IMR-90 (cell line): ENCODE data around the gene GGPS1. TPM values are rescaled to one million over a fixed set of nuclear protein-coding genes. Genes with fewer than 3 reads are reported as not detected.

Source experiments
- ATAC-seq: fragments of 200-7000 bp; cut with Tn5 transposase; 2 replicates; pipeline ENCODE4 v1.9.1; 2020; ENCODE audit warnings: low read depth, mild to moderate bottlenecking, moderate library complexity
- BruUV-seq: library from RNA; stranded (reverse); fragments of 400-500 nt; replicated peaks from 2 replicates; lab custom pipeline; 2021; lab: Mats Ljungman, UMichigan
- CTCF ChIA-PET: fragments of 300-600 bp; formaldehyde crosslinking; extraction: SDS; loops from one replicate; lab custom pipeline; 2021; ENCODE audit warnings: antibody characterized with exemption; lab: Yijun Ruan, JAX
- POLR2A ChIA-PET: fragments of 300-600 bp; sonication (Branson Sonifier 250); formaldehyde crosslinking; loops from one replicate; lab custom pipeline; 2022; ENCODE audit warnings: antibody characterized with exemption; ENCODE audit not compliant: unreplicated experiment; lab: Charles Lee
- DNase-seq: peaks from one replicate; pipeline ENCODE4 v3.0.0; 2013
- H2AFZ ChIP-seq: replicated peaks from 2 replicates; pipeline ENCODE3; 2013; ENCODE audit warnings: low read length, mild to moderate bottlenecking; ENCODE audit not compliant: poor library complexity
- H2AK5ac ChIP-seq: 2 replicates; pipeline ENCODE4 v1.6.1; 2013; ENCODE audit warnings: low read depth, low read length, inconsistent platforms
- H2AK9ac ChIP-seq: replicated peaks from 2 replicates; pipeline ENCODE3; 2013; ENCODE audit warnings: mild to moderate bottlenecking, low read depth, low read length, moderate library complexity; ENCODE audit not compliant: poor library complexity
- H2BK120ac ChIP-seq: 2 replicates; pipeline ENCODE4 v1.6.1; 2013; ENCODE audit warnings: low read depth, low read length, inconsistent platforms
- H2BK15ac ChIP-seq: 3 replicates; pipeline ENCODE4 v1.6.1; 2013; ENCODE audit warnings: low read depth, low read length, inconsistent platforms
- H2BK20ac ChIP-seq: 2 replicates; pipeline ENCODE4 v1.6.1; 2013; ENCODE audit warnings: low read depth, mild to moderate bottlenecking, inconsistent platforms, low read length, moderate library complexity
- H2BK5ac ChIP-seq: 2 replicates; pipeline ENCODE4 v1.6.1; 2013; ENCODE audit warnings: mild to moderate bottlenecking, low read depth, low read length, inconsistent platforms; ENCODE audit not compliant: poor library complexity, severe bottlenecking
- H3K14ac ChIP-seq: replicated peaks from 2 replicates; pipeline ENCODE4 v1.6.1; 2013; ENCODE audit warnings: low read depth, low read length, inconsistent platforms
- H3K18ac ChIP-seq: 2 replicates; pipeline ENCODE4 v1.6.1; 2013; ENCODE audit warnings: low read depth, low read length, control low read depth
- H3K23ac ChIP-seq: 2 replicates; pipeline ENCODE4 v1.6.1; 2013; ENCODE audit warnings: low read depth, low read length, inconsistent platforms
- H3K27ac ChIP-seq: 2 replicates; pipeline ENCODE4 v1.5.1; 2013; ENCODE audit warnings: mild to moderate bottlenecking, control low read depth, low read length; ENCODE audit not compliant: insufficient read depth
- H3K27me3 ChIP-seq: 2 replicates; pipeline ENCODE4 v1.6.1; 2013; ENCODE audit warnings: low read length; ENCODE audit not compliant: control insufficient read depth, insufficient read depth
- H3K36me3 ChIP-seq: 2 replicates; pipeline ENCODE4 v1.6.1; 2013; ENCODE audit warnings: low read length, mixed read lengths; ENCODE audit not compliant: control insufficient read depth, insufficient read depth
- H3K4ac ChIP-seq: 2 replicates; pipeline ENCODE4 v1.6.1; 2013; ENCODE audit warnings: low read depth, low read length, inconsistent platforms
- H3K4me1 ChIP-seq: 2 replicates; pipeline ENCODE4 v1.6.1; 2013; ENCODE audit warnings: low read length, mixed read lengths; ENCODE audit not compliant: control insufficient read depth, insufficient read depth
- H3K4me2 ChIP-seq: 2 replicates; pipeline ENCODE4 v1.6.1; 2013; ENCODE audit warnings: low read depth, mild to moderate bottlenecking, control low read depth, low read length, moderate library complexity
- H3K4me3 ChIP-seq: 2 replicates; pipeline ENCODE4 v1.5.1; 2013; ENCODE audit warnings: low read depth, mild to moderate bottlenecking, control low read depth, low read length, moderate library complexity; ENCODE audit not compliant: insufficient read depth
- H3K56ac ChIP-seq: 2 replicates; pipeline ENCODE4 v1.6.1; 2013; ENCODE audit warnings: low read length, inconsistent platforms; ENCODE audit not compliant: insufficient read depth; ENCODE audit errors: extremely low read depth
- H3K79me1 ChIP-seq, 2 experiments: 2 replicates each; pipeline ENCODE4 v1.6.1; 2013; ENCODE audit warnings: low read length in 2 of 2, inconsistent platforms in 1 of 2, low read depth in 1 of 2
- H3K9ac ChIP-seq: 2 replicates; pipeline ENCODE4 v1.6.1; 2013; ENCODE audit warnings: low read depth, low read length, control low read depth
- H3K9me1 ChIP-seq: 2 replicates; pipeline ENCODE4 v1.6.1; 2013; ENCODE audit warnings: low read length, inconsistent platforms; ENCODE audit not compliant: insufficient read depth
- H3K9me3 ChIP-seq: 2 replicates; pipeline ENCODE4 v1.6.1; 2013; ENCODE audit warnings: low read length; ENCODE audit not compliant: control insufficient read depth, insufficient read depth
- H4K20me1 ChIP-seq: 2 replicates; pipeline ENCODE4 v1.6.1; 2013; ENCODE audit warnings: low read length, inconsistent platforms; ENCODE audit not compliant: insufficient read depth
- H4K5ac ChIP-seq: 2 replicates; pipeline ENCODE4 v1.6.1; 2013; ENCODE audit warnings: mild to moderate bottlenecking, low read depth, low read length, control low read depth
- H4K8ac ChIP-seq, 2 experiments: 2 replicates each; pipeline ENCODE4 v1.6.1; 2013; ENCODE audit warnings: low read depth in 2 of 2, low read length in 2 of 2, control low read depth in 1 of 2, inconsistent platforms in 1 of 2
- H4K91ac ChIP-seq: 2 replicates; pipeline ENCODE4 v1.6.1; 2013; ENCODE audit warnings: low read depth, low read length, inconsistent platforms; ENCODE audit not compliant: insufficient read depth
- BHLHE40 ChIP-seq: fragments of 150-350 bp; IDR thresholded peaks from 2 replicates; pipeline ENCODE4 v1.6.1; 2016; ENCODE audit warnings: mild to moderate bottlenecking, low read depth, low read length
- CEBPB ChIP-seq: IDR thresholded peaks from 2 replicates; pipeline ENCODE4 v1.6.1; 2012; ENCODE audit warnings: low read depth, low read length, improper control_type of control experiment
- FOS ChIP-seq: fragments of 150-350 bp; IDR thresholded peaks from 2 replicates; pipeline ENCODE4 v1.6.1; 2016; ENCODE audit warnings: low read depth, low read length
- MAZ ChIP-seq: IDR thresholded peaks from 2 replicates; pipeline ENCODE4 v1.6.1; 2012; ENCODE audit warnings: low read depth, mild to moderate bottlenecking, low read length, improper control_type of control experiment, moderate library complexity, borderline replicate concordance
- MXI1 ChIP-seq: IDR thresholded peaks from 2 replicates; pipeline ENCODE4 v1.6.1; 2012; ENCODE audit warnings: low read depth, mild to moderate bottlenecking, low read length, moderate library complexity, borderline replicate concordance
- RAD21 ChIP-seq: IDR thresholded peaks from 2 replicates; pipeline ENCODE4 v1.6.1; 2012; ENCODE audit warnings: low read length, improper control_type of control experiment
- RFX5 ChIP-seq: IDR thresholded peaks from 2 replicates; pipeline ENCODE4 v1.8.0; 2012; ENCODE audit warnings: low read depth, mild to moderate bottlenecking, low read length, moderate library complexity
- SMC3 ChIP-seq: fragments of 150-350 bp; IDR thresholded peaks from 2 replicates; pipeline ENCODE4 v1.6.1; 2016; ENCODE audit warnings: low read depth, mild to moderate bottlenecking, antibody characterized with exemption, low read length, moderate library complexity
- WGBS, 2 experiments: methylation state at CpG; one replicate each; pipeline versions ENCODE4 v1.1.5 to v1.1.7; 2013; ENCODE audit warnings: missing lambda C conversion rate in 2 of 2; ENCODE audit not compliant: insufficient read length in 1 of 2; ENCODE audit errors: extremely low coverage in 2 of 2; 5-methylcytosine and 5-hydroxymethylcytosine counted together
- dilution Hi-C: fragments of 300-500 bp; cut with HindIII; formaldehyde crosslinking; loops from one replicate; pipeline ENCODE4 v1.14.3; 2018; ENCODE audit warnings: low sequenced_read_pairs; ENCODE audit not compliant: unreplicated experiment
- in situ Hi-C: fragments of 300-500 bp; cut with MboI; formaldehyde crosslinking; loops from 3 replicates; pipeline ENCODE4 v1.14.3; 2019; ENCODE audit warnings: low sequenced_read_pairs, inconsistent platforms, mixed read lengths
- intact Hi-C: fragments of 100-400 bp; cut with micrococcal nuclease; formaldehyde crosslinking; loops from 2 replicates; pipeline ENCODE4 v1.10.0; 2022
- polyA plus RNA-seq, 3 experiments: library from polyadenylated mRNA; depleted of rRNA; stranded (reverse); fragments of >200 nt; gene quantifications; 2 replicates each; pipeline ENCODE4 v1.2.3, GENCODE V29; 2012; ENCODE audit warnings: low replicate concordance in 1 of 3
- total RNA-seq: library from RNA; depleted of rRNA; stranded (reverse); fragments of >200 nt; gene quantifications from 2 replicates; pipeline ENCODE4 v1.2.3, GENCODE V29; 2012
- TF ChIP-seq, protein P1 (sequence below): conservative IDR thresholded peaks from 2 replicates; pipeline ENCODE4 v1.5.1; 2012; ENCODE audit warnings: mild to moderate bottlenecking, low read depth, low read length, improper control_type of control experiment
- TF ChIP-seq, protein P2 (sequence below): fragments of 150-350 bp; IDR thresholded peaks from 2 replicates; pipeline ENCODE4 v1.6.1; 2016; ENCODE audit warnings: low read depth, mild to moderate bottlenecking, low read length, moderate library complexity, borderline replicate concordance

The GGPS1 gene
- total and polyA plus RNA-seq, 2 of the 4 experiments (the other 2 are of a cell fraction) = 16.4 to 21.5 TPM

DNA sequence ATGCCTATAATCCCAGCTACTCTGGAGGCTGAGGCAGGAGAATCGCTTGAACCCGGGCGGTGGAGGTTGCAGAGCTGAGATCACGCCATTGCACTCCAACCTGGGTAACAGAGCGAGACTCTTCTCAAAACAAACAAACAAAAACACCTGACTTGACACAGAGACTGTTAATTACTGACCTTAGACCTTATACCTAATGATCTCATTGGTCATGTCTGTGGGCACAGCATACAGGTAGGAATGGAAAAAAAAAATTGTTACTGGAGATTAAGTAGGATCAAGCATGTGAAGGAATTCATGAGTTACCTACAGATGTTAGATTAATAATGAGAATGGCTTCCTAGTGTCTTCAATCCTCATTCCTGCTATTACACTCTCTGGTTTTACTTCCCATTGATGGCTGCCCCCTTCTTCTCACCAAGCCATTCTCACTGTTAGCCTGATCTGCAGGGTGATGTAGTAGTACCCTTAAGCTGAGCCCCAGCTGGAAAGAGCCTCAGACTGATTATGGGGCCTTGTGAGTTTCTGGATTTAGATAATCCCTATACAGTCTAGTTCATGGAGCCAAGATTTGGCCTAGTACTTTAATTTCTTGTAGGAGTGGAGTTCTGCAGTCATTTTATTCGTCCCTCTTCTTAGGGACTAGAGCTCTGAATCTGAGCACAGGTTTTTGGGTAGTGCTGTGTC is 47.7 kb downstream of the GGPS1 start:
- DNase-seq = no peak
- no peak overlapping the region for H3K14ac ChIP-seq
- H3K36me3 ChIP-seq = peaks cover 9% of the 10 kb centered on the region
- ChIA-PET CTCF (interaction anchor here (0.6 kb wide), 1 partner anchor 41 kb away, joined by 5 read pairs; no protein-coding TSS in a partner anchor), POLR2A (no interaction called here)
- no peak overlapping the region for H4K8ac ChIP-seq
- no peak overlapping the region for H3K4ac ChIP-seq
- in situ Hi-C loops = no loop called here
- no peaks in the 10 kb centered on the region for H4K20me1 ChIP-seq
- no peak overlapping the region for H2BK20ac ChIP-seq
- no peak overlapping the region for H2BK120ac ChIP-seq
- ATAC-seq = no peak
- 0 out of 2 replicates have a peak, but pooled peaks cover 3% of the 10 kb centered on the region for H3K9me1 ChIP-seq
- dilution Hi-C loops = no loop called here
- no peak overlapping the region for H2BK15ac ChIP-seq
- intact Hi-C loops = no loop called here
- no peak overlapping the region for H2AK9ac ChIP-seq
- WGBS, 2 experiments = 100% methylated on average over 2 of the region's 6 CpGs; no CpG with 5 or more reads in 1 of the 2 experiments
- no peak overlapping the region for H3K27ac ChIP-seq
- no peak for TF ChIP-seq SMC3
- no peak for TF ChIP-seq MXI1
- no peak for TF ChIP-seq FOS
- no peak for TF ChIP-seq MAZ
- TF ChIP-seq BHLHE40 = no peak
- TF ChIP-seq CEBPB = no peak
- TF ChIP-seq, protein P1, sequence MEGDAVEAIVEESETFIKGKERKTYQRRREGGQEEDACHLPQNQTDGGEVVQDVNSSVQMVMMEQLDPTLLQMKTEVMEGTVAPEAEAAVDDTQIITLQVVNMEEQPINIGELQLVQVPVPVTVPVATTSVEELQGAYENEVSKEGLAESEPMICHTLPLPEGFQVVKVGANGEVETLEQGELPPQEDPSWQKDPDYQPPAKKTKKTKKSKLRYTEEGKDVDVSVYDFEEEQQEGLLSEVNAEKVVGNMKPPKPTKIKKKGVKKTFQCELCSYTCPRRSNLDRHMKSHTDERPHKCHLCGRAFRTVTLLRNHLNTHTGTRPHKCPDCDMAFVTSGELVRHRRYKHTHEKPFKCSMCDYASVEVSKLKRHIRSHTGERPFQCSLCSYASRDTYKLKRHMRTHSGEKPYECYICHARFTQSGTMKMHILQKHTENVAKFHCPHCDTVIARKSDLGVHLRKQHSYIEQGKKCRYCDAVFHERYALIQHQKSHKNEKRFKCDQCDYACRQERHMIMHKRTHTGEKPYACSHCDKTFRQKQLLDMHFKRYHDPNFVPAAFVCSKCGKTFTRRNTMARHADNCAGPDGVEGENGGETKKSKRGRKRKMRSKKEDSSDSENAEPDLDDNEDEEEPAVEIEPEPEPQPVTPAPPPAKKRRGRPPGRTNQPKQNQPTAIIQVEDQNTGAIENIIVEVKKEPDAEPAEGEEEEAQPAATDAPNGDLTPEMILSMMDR = no peak
- no peak for TF ChIP-seq RFX5
- TF ChIP-seq RAD21 = no peak
- TF ChIP-seq, protein P2, sequence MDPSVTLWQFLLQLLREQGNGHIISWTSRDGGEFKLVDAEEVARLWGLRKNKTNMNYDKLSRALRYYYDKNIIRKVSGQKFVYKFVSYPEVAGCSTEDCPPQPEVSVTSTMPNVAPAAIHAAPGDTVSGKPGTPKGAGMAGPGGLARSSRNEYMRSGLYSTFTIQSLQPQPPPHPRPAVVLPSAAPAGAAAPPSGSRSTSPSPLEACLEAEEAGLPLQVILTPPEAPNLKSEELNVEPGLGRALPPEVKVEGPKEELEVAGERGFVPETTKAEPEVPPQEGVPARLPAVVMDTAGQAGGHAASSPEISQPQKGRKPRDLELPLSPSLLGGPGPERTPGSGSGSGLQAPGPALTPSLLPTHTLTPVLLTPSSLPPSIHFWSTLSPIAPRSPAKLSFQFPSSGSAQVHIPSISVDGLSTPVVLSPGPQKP = no peak
- H3K4me1 ChIP-seq = no peaks in the 10 kb centered on the region
- no peak overlapping the region for H3K4me3 ChIP-seq
- no peak overlapping the region for H4K5ac ChIP-seq
- no peak overlapping the region for H2AFZ ChIP-seq
- H2BK5ac ChIP-seq = no peak overlapping the region
- H4K91ac ChIP-seq = no peak overlapping the region
- no peak overlapping the region for H2AK5ac ChIP-seq
- H3K23ac ChIP-seq = no peak overlapping the region
- H3K9me3 ChIP-seq = no peaks in the 10 kb centered on the region
- no peak overlapping the region for H3K56ac ChIP-seq
- H3K79me1 ChIP-seq = peaks cover 13 to 48% of the 10 kb centered on the region in 2 experiments
- no peak overlapping the region for H3K9ac ChIP-seq
- no peak overlapping the region for H3K18ac ChIP-seq
- no TSS peak for BruUV-seq
- no peaks in the 10 kb centered on the region for H3K27me3 ChIP-seq
- H3K4me2 ChIP-seq = no peak overlapping the region
